T1000 (cell line): ENCODE data around the gene ARSI.

Experiments
- DNase-seq: peaks from one replicate; lab custom pipeline; 2025; ENCODE audit warnings: mixed read lengths; lab: John Stamatoyannopoulos, UW

The ARSI gene

DNA sequence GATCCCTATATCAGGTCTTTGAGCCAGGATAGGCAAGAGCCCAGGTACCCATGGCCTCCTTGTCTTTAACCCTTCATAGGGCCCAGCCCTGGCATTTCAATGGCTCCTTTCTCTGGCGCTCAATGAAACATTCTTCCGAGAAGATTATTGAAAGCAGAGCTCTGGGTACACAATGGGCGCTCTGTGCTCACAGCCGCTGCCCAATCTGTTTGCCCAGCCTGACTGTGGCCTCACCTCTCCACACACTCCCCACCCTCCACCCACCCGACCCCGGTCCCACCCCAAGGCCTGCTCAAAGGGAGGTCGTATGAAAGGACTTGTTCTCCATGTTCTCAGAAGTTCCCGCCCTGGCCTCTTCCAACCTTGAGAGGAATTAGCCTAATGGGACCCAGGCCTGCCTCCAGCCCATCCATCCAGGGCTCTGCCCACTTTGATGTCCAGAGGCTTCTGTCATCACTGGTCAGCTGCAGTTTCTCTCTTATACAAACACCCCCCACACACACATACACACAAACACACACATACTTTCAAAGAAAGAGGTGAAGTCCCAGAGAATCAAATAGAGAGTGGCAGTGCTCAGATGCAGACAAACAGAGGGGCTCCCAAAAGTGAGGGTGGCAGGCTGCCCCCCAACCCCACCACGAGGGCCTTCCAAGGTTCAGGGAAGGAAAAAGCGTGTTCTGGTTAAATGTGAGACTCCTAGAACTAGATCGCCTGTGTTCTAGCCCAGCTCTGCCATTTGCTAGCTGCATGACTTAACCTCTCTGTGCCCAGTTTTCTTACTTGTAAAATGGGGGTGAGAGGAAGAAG, 5.1 kb upstream of the ARSI start:
- no peak for DNase-seq

DNA sequence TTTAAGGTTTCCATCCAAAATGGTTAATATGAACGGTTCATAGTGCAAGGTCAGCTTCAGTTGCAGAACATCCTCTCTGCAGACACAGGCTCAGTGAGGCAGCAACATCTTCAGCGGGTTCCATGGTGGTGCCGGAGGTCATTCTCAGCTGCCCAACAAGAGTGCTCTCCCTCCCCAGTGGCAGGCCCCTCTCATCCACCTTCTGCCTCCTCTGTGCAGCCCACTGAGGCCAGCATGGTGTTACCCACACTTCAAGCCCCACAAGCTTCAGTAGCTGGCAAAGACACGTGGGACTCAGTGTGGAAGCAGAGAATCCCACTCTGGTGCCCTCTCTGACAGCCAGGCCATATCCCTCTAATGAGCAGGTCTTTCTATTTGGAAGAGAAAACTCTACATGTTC, 4.1 kb upstream of the ARSI start:
- DNase-seq, result no peak

DNA sequence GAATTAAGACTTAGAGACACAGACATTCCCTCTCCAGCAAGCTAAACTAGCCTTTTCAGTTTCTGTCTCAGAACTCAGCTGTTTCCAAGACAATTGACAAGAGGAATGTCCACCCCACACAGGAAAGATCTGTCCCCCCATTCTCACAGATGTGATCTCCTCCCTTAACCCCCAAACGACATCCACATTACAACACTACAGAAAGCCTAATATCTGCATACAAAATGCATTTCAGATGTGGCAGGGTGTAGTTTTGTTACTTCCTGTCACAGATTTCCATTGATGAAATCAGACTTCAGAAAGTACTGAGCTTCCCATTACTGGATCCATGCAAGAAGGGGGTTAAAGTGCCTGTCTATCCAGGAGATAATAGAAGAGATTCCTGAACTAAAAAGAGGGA, 2.9 kb upstream of the ARSI start:
- DNase-seq, result no peak

DNA sequence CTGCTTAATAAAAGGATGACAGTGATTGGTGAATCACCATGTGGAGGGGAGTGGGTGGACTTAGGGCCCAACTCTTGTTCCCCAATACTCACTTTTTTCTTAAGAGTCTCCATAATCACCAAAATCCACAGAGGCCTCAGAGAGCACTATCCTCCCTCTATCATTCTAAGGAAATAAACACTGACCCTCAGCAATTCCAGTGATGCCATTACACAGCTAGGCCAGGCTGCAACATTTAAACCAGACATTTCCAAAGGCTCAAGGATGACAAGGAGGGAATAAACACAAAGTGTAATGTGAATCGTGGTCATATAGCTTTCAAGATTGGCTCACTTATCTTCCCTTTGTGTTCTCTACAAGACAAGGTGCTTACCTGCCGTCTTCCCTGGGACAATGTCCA, 2.4 kb upstream of the ARSI start:
- DNase-seq, result no peak

DNA sequence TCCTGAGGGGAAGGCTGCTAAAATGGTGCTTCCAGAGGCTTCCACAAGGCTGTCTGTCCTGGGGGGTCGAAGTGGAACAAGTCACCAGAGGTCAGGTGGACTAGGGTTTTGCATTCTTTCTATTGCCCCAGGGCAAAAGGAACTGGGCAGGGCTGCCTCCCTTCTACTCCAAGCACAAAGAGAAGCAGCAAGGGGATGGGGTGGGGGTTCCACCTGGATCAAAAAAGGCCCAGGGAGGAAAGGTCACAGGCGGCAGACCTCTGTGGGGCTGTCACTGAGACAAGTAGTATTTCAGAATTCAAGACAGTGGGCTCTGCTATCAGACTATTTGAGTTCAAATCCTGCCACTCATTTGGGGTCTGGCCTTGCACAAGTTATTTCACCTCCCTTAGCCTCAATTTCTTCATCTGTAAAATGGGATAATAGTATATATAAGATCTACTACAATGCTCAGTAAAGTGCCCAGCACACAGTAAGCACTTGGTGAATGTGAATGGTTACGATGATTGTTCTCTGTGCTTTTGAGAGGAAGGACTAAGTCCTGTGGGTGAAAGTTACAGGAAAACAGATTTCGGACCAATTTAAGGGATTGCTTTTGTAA, 1.9 kb upstream of the ARSI start:
- no peak for DNase-seq

DNA sequence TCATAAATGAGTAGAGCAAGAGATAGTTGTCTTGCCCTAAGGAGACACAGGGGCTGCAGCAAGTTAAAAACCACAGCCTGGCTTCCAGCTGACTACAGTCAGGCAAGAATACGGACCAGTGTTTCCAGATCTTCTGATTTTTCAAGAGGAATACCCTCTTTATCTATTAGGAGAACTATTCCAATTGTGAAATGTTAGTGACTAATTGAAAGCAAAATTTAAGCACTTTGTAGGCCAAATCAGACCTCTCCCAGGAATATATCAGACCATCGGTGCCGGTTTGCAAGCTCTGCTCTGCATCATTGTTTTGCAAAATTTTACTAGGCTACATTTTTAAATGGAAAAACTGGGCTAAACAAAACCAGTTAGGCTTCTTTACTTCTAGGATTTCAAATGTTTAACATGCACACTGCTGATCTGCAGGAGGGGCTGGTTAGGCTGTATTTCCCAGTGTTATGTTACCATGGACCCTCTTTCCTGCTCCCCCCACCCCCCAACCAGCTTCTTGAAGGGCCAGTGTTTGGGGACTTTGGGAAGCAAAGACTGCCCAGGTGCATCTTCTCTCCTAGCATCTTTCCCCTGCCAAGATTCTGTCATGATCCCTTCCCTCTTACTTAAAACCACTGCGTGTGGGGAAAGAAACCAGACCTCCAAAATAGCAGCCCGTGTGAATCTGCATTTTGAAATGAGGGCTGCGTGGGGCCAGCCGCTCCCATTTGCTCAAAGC, 1.1 kb upstream of the ARSI start:
- no peak for DNase-seq

DNA sequence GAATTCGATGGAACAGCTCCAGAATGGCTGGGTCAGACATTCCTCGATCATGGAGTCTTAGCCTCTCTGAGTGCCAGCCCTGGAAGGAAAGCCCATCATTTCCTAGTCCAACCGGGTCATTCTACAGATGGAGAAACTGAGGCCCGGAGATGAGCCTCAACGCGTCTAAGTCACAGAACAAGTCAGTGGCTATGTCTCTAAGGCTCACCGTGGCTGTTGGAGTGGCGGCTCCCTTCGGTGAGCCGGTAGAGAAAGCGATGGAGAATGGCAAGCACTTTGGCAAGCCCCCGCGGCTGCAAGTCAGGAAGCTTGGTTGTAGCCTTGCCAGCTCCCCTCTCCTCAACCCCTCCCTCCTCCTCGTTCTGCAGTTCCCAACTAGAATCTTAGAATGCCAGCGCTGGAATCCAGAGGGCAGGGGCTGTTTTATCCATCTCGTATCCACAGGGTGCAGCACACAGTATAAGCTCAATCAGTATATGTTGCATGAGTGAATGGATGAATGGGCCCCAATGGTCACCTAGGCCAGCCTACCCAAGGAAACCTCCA, 438 bp upstream of the ARSI start:
- DNase-seq, result no peak

DNA sequence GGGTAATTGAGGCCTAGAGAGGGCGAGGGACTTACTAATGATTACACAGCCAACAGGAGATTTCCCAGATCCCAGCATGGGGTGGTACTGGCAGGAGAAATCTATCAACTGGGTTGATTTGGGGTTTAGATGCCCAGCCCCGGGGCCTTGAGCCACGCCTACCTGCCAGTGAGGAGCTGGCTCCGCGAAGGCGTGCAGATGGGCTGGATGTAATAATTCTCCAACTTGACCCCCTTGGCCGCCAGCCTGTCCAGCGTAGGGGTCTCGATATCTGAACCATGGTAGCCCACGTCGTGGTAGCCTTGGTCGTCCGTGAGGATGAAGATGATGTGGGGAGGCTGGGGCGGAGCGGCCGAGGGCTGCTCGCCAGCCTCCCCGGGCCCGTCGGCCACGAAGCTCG, 804 bp downstream of the ARSI start:
- no peak for DNase-seq

DNA sequence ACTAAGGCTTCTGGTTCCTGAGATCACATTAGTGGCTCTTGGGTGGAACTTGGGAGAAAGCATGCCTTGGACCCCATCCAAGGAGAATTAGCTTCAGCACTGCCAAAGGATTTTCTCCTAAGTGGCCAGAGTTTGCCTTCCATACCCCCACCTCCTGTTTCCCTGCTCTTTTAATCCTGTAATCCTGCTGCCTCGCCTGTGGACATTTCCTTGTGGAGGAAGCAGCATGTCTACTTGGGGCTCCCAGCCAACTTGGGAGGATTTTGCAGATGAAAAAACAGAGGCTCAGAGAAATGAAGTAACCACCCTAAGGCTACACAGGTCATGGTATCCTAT, 1.6 kb downstream of the ARSI start:
- DNase-seq, result no peak

DNA sequence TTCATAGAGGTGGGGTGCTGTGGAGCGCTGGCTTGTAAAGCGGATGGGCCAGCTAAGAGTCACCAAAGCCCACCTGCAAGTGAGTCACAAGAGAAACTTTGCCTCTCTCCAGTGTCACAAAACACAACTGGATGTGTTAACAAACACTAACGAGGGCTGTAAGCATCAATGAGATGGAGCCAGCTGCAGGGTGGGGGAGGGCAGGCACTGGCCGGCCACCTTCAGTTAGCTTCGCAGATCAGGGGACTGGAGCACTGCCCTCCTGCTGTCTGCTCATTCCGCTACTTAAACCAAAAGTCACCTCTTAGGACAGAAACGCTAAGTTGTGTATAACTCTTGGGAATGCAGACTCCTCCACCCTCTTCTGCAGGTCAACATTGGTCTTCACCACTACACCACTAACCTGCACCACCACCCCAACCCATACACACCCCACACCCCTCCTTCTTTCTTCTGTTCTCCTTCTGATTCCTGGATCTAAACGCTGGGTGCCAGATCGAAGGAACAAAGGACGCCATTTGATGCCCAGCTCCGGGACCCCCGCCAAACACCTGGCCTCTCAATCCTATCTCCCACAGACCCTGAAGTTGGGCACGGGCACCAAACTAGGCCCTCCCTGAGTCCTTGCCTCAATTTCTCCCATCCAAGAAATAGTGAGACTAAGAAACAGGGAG, 2.1 kb downstream of the ARSI start:
- DNase-seq, result no peak

DNA sequence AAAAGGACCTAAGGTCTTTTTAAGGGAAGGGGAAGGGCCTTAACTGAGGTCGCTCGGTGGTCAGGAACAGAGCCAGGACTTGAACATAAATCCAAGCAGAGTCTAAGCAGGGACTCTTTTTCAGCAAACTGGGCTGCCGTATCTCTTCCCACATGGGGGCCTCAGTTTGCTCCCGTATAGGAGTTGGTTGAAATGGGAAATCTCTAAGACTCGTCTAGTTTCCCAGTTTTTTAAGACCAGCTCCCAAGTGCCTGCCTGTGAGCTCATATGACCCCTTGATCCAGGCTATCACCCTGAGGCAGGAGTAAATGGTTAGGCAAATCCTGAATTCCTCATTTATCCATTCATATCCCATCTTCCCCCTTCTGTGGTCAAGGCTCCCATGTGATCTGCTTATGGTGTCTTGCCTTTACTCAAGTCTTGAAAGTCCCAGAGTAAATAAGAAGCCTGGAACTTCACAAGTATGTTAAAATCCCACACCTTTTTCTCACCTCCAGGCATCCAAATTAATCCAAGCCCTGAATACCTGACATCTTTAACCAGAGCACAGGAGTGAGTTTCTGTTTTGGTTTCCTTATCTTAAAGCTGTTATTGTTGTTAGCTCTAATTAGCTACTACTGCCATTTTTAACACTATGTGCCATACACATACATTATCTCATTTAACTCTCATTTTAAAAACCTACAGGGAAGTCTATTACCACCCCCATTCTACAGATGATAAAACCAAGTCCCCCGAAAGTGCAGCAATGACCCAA, 3.0 kb downstream of the ARSI start:
- DNase-seq, result no peak

DNA sequence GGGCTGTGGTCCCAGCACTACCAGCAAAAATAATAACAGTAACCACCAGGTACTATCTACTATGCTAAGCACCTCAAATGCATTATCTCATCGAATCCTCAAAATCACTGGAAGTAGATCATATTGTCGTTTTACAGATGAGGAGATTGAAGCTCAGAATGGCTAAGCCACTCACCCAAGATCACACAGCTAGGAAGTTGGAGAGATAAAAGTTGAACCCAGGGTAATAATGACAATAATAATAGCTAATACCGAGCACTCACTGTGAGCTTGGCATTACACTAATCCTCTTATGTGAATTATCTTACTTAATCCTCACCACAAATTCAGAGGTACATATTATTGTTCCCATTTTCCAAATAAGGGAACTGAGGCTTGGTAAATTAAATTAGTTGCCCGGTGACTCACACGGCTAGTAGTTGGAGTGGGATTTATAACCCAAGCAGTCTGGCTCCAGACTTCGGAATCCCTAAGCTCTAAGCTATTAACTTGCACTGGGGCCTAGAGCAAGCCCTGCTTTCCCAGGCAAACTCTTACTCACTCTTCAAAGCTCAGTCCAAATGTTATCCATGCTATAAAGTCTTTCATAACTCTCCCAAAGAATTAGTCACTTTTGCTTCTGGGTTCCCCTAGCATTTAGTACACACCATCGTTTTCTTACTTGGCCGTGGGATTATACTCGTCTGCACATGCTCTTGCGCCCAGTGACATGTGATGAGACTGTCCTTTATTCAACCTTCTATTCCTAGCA, 3.8 kb downstream of the ARSI start:
- peak; percentile 51 for DNase-seq

DNA sequence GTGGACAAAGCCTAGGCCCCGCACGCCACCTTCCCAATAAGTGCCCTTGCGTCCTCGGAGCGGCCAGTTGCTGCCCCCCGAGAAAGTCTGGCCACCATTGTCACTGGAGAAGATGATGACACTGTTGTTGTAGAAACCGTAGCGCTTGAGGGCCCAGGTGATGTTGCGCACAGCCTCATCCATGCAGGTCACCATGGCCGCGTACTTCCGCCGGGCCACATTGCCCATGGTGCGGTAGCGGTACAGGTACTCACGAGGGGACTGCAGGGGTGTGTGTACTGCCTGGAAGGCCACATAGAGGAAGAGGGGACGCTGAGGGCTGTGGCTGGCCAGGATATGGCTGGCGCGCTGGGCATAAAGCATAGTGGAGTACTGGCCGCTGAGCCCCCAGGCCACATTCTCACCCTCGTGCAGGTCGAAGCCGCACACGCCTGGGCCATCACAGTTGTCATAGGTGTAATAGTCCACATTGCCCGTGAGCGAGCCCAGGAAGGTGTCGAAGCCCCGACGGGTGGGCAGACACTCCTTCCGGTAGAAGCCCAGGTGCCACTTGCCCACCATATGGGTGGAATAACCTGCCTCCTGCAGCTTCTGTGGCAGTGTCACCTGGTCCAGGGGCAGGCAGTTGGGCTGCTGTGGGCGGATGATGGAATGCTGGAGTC, 4.6 kb downstream of the ARSI start:
- no peak for DNase-seq

DNA sequence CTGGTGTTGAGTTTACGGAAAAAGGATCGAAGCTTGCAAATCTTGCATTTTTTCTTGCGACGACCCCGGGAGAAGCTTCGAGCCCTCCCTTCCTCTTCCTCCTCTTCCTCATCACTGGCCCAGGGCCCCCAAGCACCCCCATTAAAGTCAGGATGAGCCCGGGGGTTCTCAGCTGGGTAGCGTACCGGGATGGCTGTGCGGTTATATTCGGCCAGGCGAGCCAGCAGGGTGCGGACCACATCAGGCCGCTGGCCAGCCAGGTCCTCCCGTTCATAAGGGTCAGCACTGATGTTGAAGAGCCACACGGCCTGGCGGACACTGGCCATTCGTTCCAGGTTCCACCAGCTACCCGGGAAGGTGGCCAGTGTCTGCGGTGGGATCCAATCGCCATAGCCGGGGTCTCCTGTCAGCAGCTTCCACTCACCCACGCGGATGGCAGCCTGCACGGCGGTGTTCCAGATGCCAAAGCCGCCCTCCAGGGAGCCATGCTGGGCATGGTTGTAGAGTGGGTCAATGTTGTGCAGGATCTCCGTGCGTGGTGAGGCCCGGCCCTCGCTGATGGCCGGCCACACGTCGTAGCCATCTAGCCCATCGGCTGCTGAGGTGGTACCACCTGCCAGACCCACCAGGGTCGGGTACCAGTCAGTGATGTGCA, 5.3 kb downstream of the ARSI start:
- DNase-seq, result no peak

DNA sequence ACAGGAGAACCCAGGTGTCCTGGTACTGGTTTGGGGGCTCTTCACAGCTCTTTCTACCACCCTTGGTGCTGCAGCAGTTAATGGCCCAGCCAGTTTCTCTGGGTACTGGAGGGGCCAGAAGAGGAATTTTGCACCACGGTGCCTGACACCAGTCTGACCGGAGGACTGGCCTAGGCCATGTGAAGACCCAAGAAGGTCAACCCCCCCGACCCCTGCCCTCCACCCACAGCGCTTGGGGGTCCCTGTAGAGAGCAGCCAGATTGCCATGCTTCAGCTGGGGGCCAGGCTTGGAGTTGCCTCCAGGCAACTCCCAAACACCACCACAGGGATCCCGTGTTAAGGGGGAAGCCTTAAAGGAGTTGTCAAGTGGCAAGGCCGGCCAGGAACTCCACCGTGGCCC, 6.2 kb downstream of the ARSI start:
- DNase-seq, result no peak

DNA sequence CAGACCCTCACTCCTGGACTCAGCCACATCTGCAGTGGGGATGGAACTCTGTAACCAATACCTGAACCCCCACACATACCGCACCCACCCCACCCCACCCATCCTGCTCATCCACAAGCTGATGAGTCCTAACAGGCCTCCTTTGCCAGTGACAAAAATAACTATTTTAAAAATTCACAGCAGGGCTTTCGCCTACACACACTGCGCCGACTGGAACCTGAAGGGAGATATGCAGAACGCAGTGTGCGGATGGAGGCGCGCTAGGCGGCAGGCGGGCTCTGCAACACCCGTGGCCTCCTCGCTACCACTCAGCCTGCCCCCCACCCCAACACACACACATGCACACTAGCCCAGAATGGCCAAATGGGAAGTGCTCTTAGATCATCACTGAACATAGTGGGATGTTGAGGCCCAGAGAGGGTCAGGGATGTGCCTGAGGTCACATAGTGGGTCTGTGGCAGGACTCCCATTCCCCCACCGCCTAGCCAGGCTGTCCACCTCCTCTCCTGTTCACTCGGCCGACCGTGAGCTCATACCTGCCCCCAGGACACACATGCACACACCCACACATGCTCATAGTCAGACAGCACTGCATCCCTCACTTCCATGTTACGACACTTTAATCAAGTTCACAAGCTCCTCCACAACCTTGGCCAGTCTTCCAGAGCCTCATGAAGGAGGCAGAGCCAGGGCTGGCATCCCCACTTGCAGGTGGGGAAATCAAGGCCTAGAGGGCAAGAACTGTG, 6.8 kb downstream of the ARSI start:
- no peak for DNase-seq

DNA sequence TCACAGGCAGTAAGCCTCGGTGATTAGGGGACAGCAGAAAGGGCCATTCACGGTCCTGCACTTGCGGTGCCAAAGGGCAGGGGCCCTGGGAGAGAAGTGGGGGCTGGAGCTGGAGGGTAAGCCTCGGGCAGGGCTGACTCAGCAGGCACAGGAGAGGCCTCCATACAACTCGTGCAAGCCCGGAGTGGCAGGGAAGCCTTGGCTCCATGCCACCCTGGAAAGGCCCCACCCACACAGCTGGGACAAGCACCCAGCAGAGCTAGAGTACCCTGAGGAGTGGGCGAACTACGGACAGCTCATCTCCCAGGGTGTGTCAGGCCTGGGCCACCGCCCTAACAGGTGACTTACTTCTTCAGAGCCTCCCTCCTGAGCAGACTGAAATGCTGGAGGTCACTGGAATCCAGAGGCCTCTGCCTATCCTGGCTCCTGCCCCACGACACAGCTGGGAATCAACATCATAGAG, 7.5 kb downstream of the ARSI start:
- DNase-seq, result peak; percentile 49

DNA sequence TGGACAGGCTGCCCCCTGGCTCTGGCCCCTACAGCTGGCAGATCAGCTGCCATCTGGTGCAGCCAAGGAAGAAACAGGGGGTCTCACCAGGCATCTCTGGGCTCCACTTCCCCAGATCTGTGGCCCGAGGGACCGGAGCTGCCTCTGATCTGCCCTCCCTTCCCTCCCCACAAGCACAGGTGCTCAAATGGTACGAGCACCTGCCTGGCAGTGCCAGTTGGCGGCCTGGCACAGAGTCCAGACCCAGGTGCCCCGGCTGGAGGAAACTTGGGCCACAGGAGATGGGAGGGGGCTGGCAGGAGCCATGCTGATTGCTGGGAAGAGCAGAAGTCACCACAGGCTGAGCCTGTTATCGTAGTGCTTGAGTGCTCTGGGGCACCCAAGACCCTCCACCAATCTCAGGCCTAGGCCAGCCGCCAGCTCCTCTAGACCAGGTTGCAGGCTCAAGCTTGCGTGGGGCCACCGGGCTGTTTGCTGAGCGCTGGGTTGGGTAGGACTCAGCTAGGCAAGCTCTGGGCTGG, 8.1 kb downstream of the ARSI start:
- no peak for DNase-seq
